ENCODE measurements around the gene EMILIN3.

EMILIN3 gene

GRCh38 chr20:41320441-41320840 lies 46.2 kb downstream of the EMILIN3 start:
- no peak for ATAC-seq
- no peak for TF ChIP-seq TSHZ2 (CRISPR knock-in tag; IDR thresholded peaks at IDR 0.05)
- no peak for TF ChIP-seq CSRNP3 (CRISPR knock-in tag; IDR thresholded peaks at IDR 0.05)
- no peak for TF ChIP-seq ZNF70 (CRISPR knock-in tag; IDR thresholded peaks at IDR 0.05)
- TF ChIP-seq RARB (CRISPR knock-in tag; IDR thresholded peaks at IDR 0.05), result no peak
- TF ChIP-seq ZNF8 (CRISPR knock-in tag; IDR thresholded peaks at IDR 0.05), result no peak
- no peak for TF ChIP-seq TCF4 (CRISPR knock-in tag; IDR thresholded peaks at IDR 0.05; ENCODE audit: borderline replicate concordance)
- no peak for TF ChIP-seq ZFP30 (CRISPR knock-in tag; IDR thresholded peaks at IDR 0.05)
- no peak for TF ChIP-seq BACH2 (CRISPR knock-in tag; IDR thresholded peaks at IDR 0.05; ENCODE audit: borderline replicate concordance)
- no peak for TF ChIP-seq ZNF565 (CRISPR knock-in tag; conservative IDR thresholded peaks at IDR 0.05; ENCODE audit: low read depth)
- no peak for TF ChIP-seq PPARA (CRISPR knock-in tag; IDR thresholded peaks at IDR 0.05; ENCODE audit: borderline replicate concordance)
- TF ChIP-seq ESRRG (CRISPR knock-in tag; IDR thresholded peaks at IDR 0.05), result no peak
- TF ChIP-seq CREB5 (CRISPR knock-in tag; IDR thresholded peaks at IDR 0.05; ENCODE audit: low read depth), result no peak

GRCh38 chr20:41318271-41318649 lies 48.4 kb downstream of the EMILIN3 start:
- TF ChIP-seq TOX (CRISPR knock-in tag; IDR thresholded peaks at IDR 0.05; ENCODE audit: borderline replicate concordance) (no peak), RARB (CRISPR knock-in tag; IDR thresholded peaks at IDR 0.05) (no peak), OSR1 (CRISPR knock-in tag; IDR thresholded peaks at IDR 0.05) (no peak), ISL1 (CRISPR knock-in tag; IDR thresholded peaks at IDR 0.05) (no peak), ZFP3 (CRISPR knock-in tag; IDR thresholded peaks at IDR 0.05) (no peak), SNAI2 (CRISPR knock-in tag; IDR thresholded peaks at IDR 0.05) (no peak), GLIS3 (CRISPR knock-in tag; IDR thresholded peaks at IDR 0.05) (no peak), PPARA (CRISPR knock-in tag; IDR thresholded peaks at IDR 0.05; ENCODE audit: borderline replicate concordance) (no peak), ZNF70 (CRISPR knock-in tag; IDR thresholded peaks at IDR 0.05) (no peak), CREB5 (CRISPR knock-in tag; IDR thresholded peaks at IDR 0.05; ENCODE audit: low read depth) (no peak), ZNF8 (CRISPR knock-in tag; IDR thresholded peaks at IDR 0.05) (no peak), TSHZ2 (CRISPR knock-in tag; IDR thresholded peaks at IDR 0.05) (no peak), TCF4 (CRISPR knock-in tag; IDR thresholded peaks at IDR 0.05; ENCODE audit: borderline replicate concordance) (no peak), PATZ1 (CRISPR knock-in tag; IDR thresholded peaks at IDR 0.05; ENCODE audit: borderline replicate concordance) (no peak), POU6F1 (CRISPR knock-in tag; IDR thresholded peaks at IDR 0.05; ENCODE audit: borderline replicate concordance, low read depth) (no peak), CSRNP3 (CRISPR knock-in tag; IDR thresholded peaks at IDR 0.05) (no peak)

More at GRCh38 chr20:41318271-41318649, 48.4 kb downstream of the EMILIN3 start:
- ATAC-seq, result no peak
